Amniotic stem cell (primary cell): ENCODE results near the gene EEF2K.
"Not testable (repeated sequence)": the region's sequence is repeated elsewhere in the genome, so short reads cannot be mapped to it uniquely, and the experiment has no call there.

Experiments used
- DNase-seq: peaks from one replicate; lab custom pipeline; 2025; lab: John Stamatoyannopoulos, UW

Gene EEF2K

DNA sequence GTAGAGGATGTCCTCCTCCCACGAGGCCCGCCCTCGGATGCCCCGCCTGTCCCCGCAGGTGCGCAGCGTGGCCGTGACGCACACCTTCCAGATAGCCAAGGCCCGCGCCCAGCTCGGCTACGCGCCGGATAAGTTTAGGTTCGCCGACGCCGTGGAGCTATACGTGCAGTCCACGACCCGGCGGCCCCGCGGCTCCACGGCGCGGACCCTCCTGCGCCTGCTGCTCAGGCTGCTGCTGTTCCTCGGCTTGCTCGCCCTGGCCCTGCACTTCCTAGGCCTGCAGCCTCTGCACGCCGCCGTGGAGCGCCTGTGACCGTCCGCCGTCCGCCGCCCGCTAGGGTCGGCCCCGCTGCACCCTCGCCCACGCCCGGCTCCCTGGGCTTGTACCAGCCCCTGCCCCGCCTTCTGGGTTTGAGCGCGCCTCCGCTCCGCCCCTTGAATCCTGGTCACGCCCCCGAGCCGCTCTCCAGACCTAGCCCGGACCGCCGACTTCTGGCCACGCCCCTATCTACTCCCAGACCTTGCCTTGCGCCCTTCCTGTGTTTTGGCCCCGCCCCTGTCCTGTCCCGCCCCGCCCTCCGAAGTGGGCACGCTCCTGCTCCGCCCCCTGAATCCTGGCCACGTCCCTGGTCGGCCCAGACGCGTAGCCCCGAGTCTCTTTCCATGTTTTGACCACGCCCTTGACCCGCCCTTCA, 15.8 kb upstream of the EEF2K start:
- peak; percentile 100 for DNase-seq

GRCh38 chr16:22190776-22191531, 15.1 kb upstream of the EEF2K start:
- DNase-seq: peak; percentile 100

DNA sequence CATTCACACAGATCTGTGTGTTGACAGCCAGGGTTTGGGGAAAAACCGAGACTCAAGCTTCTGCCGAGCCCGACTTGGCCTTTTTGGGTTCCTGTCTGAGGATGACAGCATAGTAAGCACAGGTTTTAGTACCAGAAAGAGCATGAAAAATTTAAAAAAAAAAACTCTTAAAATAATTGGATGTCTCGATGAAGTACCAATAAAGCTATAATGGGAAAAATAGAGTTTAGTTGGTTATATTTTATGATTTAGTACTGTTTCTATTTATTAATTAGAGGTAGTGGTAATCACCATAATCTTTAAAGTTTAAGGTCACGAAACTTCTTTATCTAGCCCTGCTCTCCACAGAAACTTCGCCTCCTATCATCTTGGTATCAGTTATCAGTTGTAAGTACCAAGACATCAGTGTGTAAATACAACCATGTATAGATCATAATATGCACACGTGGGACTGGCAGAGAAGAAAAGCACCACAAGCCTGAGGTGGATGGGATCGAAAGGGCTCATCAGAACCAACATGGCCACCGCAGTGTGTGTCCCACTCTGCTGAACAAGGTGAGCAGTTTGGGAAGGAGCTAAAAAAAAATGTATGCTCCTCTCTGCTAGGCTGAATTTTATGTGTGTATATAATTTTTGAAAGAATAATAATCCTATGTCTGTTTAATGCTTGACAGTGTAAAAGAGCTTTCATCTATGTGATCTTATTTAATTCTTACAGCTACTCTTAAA, 14.4 kb upstream of the EEF2K start:
- DNase-seq: no peak

DNA sequence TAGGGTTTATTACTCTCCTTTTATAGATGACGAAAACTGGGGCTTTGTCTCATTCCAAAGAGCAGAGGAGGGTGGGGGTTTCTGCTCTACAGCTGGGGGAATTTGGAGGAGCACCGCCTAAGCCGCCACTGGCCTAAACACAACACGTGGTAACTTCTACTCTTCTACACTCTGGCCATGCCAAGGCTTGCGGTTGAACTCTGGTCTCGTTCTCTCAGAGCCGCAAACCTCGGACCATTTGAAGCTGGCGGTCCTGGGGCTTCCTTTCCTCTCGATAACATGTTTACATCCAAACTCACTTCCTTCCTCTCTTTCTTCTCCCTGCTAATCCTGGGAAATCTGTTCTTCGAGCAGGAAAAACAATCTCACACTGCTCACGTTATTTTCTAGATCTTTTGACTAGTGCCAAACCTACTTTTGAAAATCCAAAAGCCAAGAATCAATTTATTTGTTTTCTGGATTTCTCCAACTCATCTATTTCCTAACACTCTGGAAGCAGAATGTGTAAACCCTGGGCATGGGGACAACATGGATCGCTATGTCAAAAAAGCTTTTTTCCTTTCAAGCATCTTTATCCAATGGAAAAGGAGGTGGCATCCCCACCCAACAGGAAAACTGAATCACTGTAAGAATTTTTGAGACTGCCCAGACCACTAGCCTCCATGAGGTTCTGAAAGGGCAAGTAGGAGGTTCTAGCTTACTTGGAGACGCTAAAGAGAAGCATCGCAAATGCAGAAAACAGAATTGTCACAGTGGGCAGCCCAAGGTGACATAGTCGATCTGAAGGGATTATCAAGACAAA, 13.6 kb upstream of the EEF2K start:
- DNase-seq: peak; percentile 64

GRCh38 chr16:22193063-22193411, 13.0 kb upstream of the EEF2K start:
- no peak for DNase-seq

GRCh38 chr16:22194707-22195444, 11.2 kb upstream of the EEF2K start:
- no peak for DNase-seq

GRCh38 chr16:22195445-22195694, 10.7 kb upstream of the EEF2K start:
- DNase-seq: no peak

DNA sequence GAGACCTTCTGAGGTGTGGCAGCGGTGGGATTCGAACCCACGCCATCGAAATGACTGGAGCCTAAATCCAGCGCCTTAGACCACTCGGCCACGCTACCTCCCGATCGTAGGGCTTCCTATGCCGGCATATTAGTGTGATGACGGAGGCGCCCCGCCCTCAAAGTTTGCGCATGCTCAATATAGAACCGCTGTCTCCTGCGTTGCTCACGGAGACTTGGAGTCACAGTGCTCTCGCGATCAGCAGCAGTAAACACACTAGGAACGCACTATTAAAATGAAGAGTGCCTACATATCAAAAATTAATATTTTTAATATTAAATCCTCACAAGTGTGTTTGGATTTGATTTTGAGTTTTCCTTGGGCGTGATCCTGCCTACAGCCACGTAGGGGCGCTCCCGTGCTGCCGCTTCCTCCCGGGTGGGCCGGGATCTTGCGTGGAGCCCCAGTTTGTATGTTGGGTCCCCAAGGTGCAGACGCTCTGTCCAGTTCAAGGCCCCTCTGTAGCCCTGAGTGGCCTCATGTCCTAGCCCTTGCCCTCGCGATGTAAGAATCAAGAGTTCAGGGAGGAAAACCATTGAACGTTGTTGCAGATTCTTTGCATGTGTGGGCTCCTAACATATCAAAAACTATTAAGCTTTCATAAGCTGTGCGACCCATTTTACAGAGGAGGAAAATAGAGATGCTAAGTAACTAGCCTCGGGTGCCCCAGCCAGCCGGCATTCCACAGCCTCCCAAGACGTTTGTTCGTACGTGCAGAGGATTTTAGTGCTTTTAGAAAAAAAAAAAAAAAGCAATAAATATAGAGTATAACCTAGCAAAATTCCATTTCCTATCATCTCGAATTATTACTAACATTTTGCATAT, 10.2 kb upstream of the EEF2K start:
- DNase-seq: peak; percentile 80

DNA sequence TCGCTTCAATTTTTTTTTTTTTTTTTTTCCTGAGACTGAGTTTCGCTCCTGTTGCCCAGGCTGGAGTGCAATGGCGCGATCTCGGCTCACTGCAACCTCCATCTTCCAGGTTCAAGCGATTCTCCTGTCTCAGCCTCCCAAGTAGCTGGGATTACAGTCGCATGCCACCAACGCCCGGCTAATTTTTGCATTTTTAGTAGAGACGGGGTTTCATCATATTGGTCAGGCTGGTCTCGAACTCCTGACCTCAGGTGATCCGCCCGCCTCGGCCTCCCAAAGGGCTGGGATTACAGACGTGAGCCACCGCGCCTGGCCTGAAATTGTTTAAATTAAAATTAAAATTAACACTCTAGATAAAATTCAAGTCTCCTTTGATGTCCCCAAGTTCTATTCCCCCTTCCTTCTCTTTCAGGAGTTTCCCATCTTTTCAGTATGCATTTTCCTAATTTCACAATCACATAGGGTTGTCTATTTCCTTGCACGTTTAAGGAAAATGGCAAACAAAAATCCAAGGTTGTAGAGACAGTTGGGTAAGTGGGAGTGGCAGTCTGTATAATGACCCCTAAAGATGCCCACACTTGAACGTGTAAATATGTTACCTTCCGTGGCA, 9.4 kb upstream of the EEF2K start:
- not testable (repeated sequence) for DNase-seq

GRCh38 chr16:22198547-22199293, 7.4 kb upstream of the EEF2K start:
- no peak for DNase-seq

GRCh38 chr16:22202261-22202637, 3.8 kb upstream of the EEF2K start:
- DNase-seq: no peak

- no peak for DNase-seq
These were observed 3.0 kb upstream of the EEF2K start for GRCh38 chr16:22203091-22203490.

DNA sequence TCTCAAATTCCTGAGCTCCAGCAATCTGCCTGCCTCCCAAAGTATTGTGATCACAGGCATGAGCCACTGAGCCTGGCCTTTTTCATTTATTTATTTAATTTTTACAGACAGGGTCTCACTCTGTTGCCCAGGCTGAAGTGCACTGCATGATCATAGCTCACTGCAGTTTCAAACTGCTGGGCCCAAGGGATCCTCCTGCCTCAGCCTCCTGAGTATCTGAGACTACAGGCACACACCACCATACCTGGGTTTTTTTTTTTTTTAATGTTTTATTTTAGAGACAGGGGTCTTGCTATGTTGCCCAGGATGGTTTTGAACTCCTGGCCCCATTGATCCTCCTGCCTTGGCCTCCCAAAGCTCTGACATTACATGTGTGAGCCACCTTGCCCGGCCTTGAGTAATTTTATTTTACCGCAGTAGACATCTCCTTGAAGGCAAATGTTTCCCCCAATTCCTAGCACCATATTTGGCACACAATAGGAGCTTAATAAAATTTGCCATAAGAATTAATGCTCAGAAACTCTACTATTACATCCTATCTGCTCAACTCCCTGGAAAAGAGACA, 1.9 kb upstream of the EEF2K start:
- DNase-seq: no peak

- no peak for DNase-seq
These were observed 483 bp upstream of the EEF2K start for GRCh38 chr16:22205577-22206012.

DNA sequence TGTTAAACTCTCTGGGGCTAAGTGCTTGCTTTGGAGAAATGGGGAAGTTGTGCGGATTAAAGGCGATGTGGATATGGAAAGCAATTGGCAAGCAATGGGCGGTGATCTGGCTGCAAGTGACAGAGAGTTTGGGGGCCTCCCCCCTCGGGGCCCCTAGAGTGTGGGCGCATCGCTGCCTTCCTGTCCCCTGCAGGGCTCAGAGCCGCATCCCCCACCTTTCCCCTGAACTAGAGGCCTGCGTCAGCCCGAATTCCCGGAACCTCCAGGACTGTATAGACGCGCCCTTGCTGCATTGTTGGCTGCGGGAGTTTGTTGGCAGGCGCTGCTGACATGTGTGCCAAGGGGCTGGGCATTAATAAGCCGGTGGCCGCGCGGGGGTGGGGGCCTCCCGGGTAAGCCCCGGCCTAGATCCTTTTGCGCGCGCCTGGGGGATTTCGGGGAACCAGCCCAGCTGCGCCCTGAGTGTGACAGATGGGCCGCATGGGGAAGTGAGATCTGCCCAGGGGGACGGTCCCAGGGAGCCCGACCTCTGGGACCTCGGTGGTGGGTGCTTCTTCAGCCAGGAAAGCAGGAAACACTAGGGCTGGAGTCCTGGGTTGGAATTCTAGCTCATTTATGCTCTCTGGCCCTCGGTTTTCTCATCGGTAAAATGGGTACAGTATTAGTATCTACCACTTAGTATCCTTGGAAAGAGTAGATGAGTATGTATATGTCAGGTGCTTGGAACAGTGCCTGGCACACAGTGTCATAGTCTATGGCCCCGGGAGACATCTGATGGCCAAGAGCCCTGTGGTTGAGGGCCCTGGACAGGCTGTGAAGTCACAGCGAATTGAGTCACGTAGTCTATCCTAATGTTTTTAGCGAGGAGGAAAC, 1.0 kb downstream of the EEF2K start:
- DNase-seq: no peak

- no peak for DNase-seq
These were observed 1.8 kb downstream of the EEF2K start for GRCh38 chr16:22207715-22208360.

GRCh38 chr16:22210285-22210684, 4.2 kb downstream of the EEF2K start:
- no peak for DNase-seq

DNA sequence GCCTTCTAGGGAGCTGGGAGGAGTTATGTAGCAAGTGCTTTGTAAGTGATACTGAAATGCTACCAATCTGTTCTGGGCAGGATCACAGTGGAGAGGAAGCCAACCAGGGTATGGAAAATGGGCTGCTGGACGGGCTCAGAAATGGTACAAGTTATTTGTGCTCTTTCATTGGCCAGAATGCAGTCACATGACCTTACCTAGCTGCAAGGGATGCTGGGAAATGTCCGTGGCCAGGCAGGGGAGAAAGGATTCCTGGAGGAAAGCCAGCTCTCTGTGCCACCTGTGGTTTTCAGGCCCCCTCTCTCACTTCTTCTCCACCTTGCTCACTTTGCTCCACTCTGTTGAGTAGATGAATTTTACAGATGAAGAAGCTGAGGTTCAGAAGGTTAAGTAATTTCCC, 4.8 kb downstream of the EEF2K start:
- no peak for DNase-seq
